Measurements from ENCODE around the gene HIGD1A. TPM values are rescaled to one million over a fixed set of nuclear protein-coding genes. Genes with fewer than 3 reads are reported as not detected.

The HIGD1A gene
- total RNA-seq, 1 donor from 2014 or later: 150 TPM

- H3K4me3 Mint-ChIP-seq (ENCODE audit: unreplicated experiment): no peak overlapping the region
- no peak for DNase-seq (ENCODE audit: low read depth)
These were observed 67.8 kb downstream of the HIGD1A start for GRCh38 chr3:42736531-42736930.

GRCh38 chr3:42736081-42736480 lies 68.2 kb downstream of the HIGD1A start:
- Histone ChIP-seq H3K27ac (ENCODE audit: low read depth, low read length) (no peak overlapping the region), H3K9me3 (ENCODE audit: insufficient read depth, low read depth, low read length) (no peaks in the 10 kb centered on the region), H4K20me1 (ENCODE audit: insufficient read depth, low read length) (no peaks in the 10 kb centered on the region), H3K79me2 (ENCODE audit: insufficient read depth, low read length) (no peaks in the 10 kb centered on the region), H3K4me3 (ENCODE audit: insufficient read depth, low read depth, low read length) (no peak overlapping the region), H3K36me3 (ENCODE audit: insufficient read depth, low read length) (no peaks in the 10 kb centered on the region), H3K4me2 (ENCODE audit: low read length) (no peak overlapping the region), H3K4me1 (ENCODE audit: insufficient read depth, low read length) (no peaks in the 10 kb centered on the region), H3K27me3 (ENCODE audit: insufficient read depth, low read length) (no peaks in the 10 kb centered on the region), H3K9ac (ENCODE audit: low read length) (no peak overlapping the region), H2AFZ (ENCODE audit: low read depth, low read length) (no peak overlapping the region)
- TF ChIP-seq EZH2 (IDR thresholded peaks at IDR 0.05; ENCODE audit: insufficient read depth, low read length): no peak
- no peak for TF ChIP-seq CTCF (IDR thresholded peaks at IDR 0.05; ENCODE audit: insufficient read depth, low read depth, low read length)
- Mint-ChIP-seq H3K9me3 (ENCODE audit: unreplicated experiment) (peaks cover 9% of the 10 kb centered on the region), H3K4me3 (ENCODE audit: unreplicated experiment) (no peak overlapping the region), H3K27me3 (ENCODE audit: low read depth, unreplicated experiment) (peaks cover 14% of the 10 kb centered on the region), H3K36me3 (ENCODE audit: low read depth, unreplicated experiment) (no peaks in the 10 kb centered on the region), H3K4me1 (ENCODE audit: low read depth, unreplicated experiment) (no peaks in the 10 kb centered on the region), H3K27ac (ENCODE audit: unreplicated experiment) (no peak overlapping the region)
- DNase-seq (ENCODE audit: low read depth): no peak
- FAIRE-seq: no peak

More at GRCh38 chr3:42736531-42736930, 67.8 kb downstream of the HIGD1A start:
- no peaks in the 10 kb centered on the region for H3K9me3 ChIP-seq (ENCODE audit: insufficient read depth, low read depth, low read length)
- TF ChIP-seq CTCF (IDR thresholded peaks at IDR 0.05; ENCODE audit: insufficient read depth, low read depth, low read length): no peak
- TF ChIP-seq EZH2 (IDR thresholded peaks at IDR 0.05; ENCODE audit: insufficient read depth, low read length): no peak
- Mint-ChIP-seq H3K4me1 (ENCODE audit: low read depth, unreplicated experiment) (no peaks in the 10 kb centered on the region), H3K27ac (ENCODE audit: unreplicated experiment) (no peak overlapping the region), H3K36me3 (ENCODE audit: low read depth, unreplicated experiment) (no peaks in the 10 kb centered on the region), H3K9me3 (ENCODE audit: unreplicated experiment) (peaks cover 9% of the 10 kb centered on the region), H3K27me3 (ENCODE audit: low read depth, unreplicated experiment) (peaks cover 14% of the 10 kb centered on the region)
- no peak overlapping the region for H3K4me3 ChIP-seq (ENCODE audit: insufficient read depth, low read depth, low read length)
- no peak for FAIRE-seq
- H3K36me3 ChIP-seq (ENCODE audit: insufficient read depth, low read length): no peaks in the 10 kb centered on the region
- no peak overlapping the region for H3K4me2 ChIP-seq (ENCODE audit: low read length)
- H4K20me1 ChIP-seq (ENCODE audit: insufficient read depth, low read length): no peaks in the 10 kb centered on the region
- no peak overlapping the region for H2AFZ ChIP-seq (ENCODE audit: low read depth, low read length)
- no peaks in the 10 kb centered on the region for H3K4me1 ChIP-seq (ENCODE audit: insufficient read depth, low read length)
- no peak overlapping the region for H3K27ac ChIP-seq (ENCODE audit: low read depth, low read length)
- H3K79me2 ChIP-seq (ENCODE audit: insufficient read depth, low read length): no peaks in the 10 kb centered on the region
- H3K27me3 ChIP-seq (ENCODE audit: insufficient read depth, low read length): no peaks in the 10 kb centered on the region
- H3K9ac ChIP-seq (ENCODE audit: low read length): no peak overlapping the region

GRCh38 chr3:42735615-42736014 lies 68.7 kb downstream of the HIGD1A start:
- no peak overlapping the region for H3K4me3 ChIP-seq (ENCODE audit: insufficient read depth, low read depth, low read length)
- H3K9me3 Mint-ChIP-seq (ENCODE audit: unreplicated experiment): peaks cover 9% of the 10 kb centered on the region
- no peaks in the 10 kb centered on the region for H3K4me1 ChIP-seq (ENCODE audit: insufficient read depth, low read length)
- H3K27ac Mint-ChIP-seq (ENCODE audit: unreplicated experiment): no peak overlapping the region
- no peaks in the 10 kb centered on the region for H3K79me2 ChIP-seq (ENCODE audit: insufficient read depth, low read length)
- H3K4me1 Mint-ChIP-seq (ENCODE audit: low read depth, unreplicated experiment): no peaks in the 10 kb centered on the region
- H3K4me3 Mint-ChIP-seq (ENCODE audit: unreplicated experiment): no peak overlapping the region
- TF ChIP-seq EZH2 (IDR thresholded peaks at IDR 0.05; ENCODE audit: insufficient read depth, low read length) (no peak), CTCF (IDR thresholded peaks at IDR 0.05; ENCODE audit: insufficient read depth, low read depth, low read length) (no peak)
- H3K27ac ChIP-seq (ENCODE audit: low read depth, low read length): no peak overlapping the region
- DNase-seq (ENCODE audit: low read depth) (no peak), FAIRE-seq (no peak)
- H3K9ac ChIP-seq (ENCODE audit: low read length): no peak overlapping the region
- H3K4me2 ChIP-seq (ENCODE audit: low read length): no peak overlapping the region
- no peaks in the 10 kb centered on the region for H4K20me1 ChIP-seq (ENCODE audit: insufficient read depth, low read length)
- peaks cover 14% of the 10 kb centered on the region for H3K27me3 Mint-ChIP-seq (ENCODE audit: low read depth, unreplicated experiment)
- H3K27me3 ChIP-seq (ENCODE audit: insufficient read depth, low read length): no peaks in the 10 kb centered on the region
- no peaks in the 10 kb centered on the region for H3K36me3 Mint-ChIP-seq (ENCODE audit: low read depth, unreplicated experiment)
- H3K36me3 ChIP-seq (ENCODE audit: insufficient read depth, low read length): no peaks in the 10 kb centered on the region
- H3K9me3 ChIP-seq (ENCODE audit: insufficient read depth, low read depth, low read length): no peaks in the 10 kb centered on the region
- H2AFZ ChIP-seq (ENCODE audit: low read depth, low read length): no peak overlapping the region
